GM10266 (cell line): ENCODE measurements around the gene LEF1.

Experiments
- DNase-seq: peaks from one replicate; pipeline ENCODE4 v3.0.0; 2012; ENCODE audit errors: extremely low spot score
- CTCF ChIP-seq: IDR thresholded peaks from 2 replicates; pipeline ENCODE4 v1.5.1; 2012; ENCODE audit warnings: mild to moderate bottlenecking, low read depth; ENCODE audit not compliant: control insufficient read depth, insufficient read depth; ENCODE audit errors: missing control alignments

The LEF1 gene

GRCh38 chr4:108115168-108115526 is 53.6 kb downstream of the LEF1 start:
- no peak for TF ChIP-seq CTCF
- DNase-seq, result no peak

GRCh38 chr4:108114503-108114902 is 54.2 kb downstream of the LEF1 start:
- TF ChIP-seq CTCF, result no peak
- no peak for DNase-seq

GRCh38 chr4:108113229-108113628 is 55.5 kb downstream of the LEF1 start:
- no peak for TF ChIP-seq CTCF
- no peak for DNase-seq

GRCh38 chr4:108111781-108112180 is 57.0 kb downstream of the LEF1 start:
- DNase-seq, result no peak
- no peak for TF ChIP-seq CTCF

- no peak for TF ChIP-seq CTCF
- no peak for DNase-seq
Observed at GRCh38 chr4:108110450-108110849, 58.3 kb downstream of the LEF1 start.

- peak; percentile 24 for TF ChIP-seq CTCF
- peak; percentile 21 for DNase-seq
Observed at GRCh38 chr4:108109997-108110416, 58.7 kb downstream of the LEF1 start.

GRCh38 chr4:108109111-108109510 is 59.6 kb downstream of the LEF1 start:
- TF ChIP-seq CTCF, result no peak
- DNase-seq, result no peak
